ENCODE data around the gene NUP133.

Gene NUP133

DNA sequence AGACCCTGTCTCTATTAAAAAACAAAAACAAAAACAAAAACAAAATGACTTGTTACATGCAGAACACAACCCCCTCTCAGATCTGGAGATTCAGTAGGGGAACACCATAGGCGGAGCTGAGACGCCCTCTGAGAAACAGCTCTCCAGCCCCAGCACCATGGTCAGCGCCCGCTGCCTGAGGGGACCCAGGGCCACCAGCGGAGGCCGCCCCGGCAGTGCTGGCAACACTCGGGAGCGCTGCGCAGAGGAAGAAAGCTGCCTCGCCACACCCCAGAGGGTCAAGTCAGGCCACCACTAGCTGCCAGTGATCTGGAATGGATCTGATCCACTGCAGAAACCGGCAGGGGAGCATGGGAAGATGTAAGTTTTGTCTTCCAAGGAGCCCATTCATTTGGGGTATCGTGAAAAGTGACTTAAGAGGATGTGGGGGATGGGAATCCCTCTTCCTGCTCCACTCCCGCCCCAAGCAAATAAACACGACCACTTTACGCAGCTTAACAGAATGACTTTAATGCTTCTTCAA lies 77.3 kb downstream of the NUP133 start:
- H3K36me3 ChIP-seq (ENCODE audit: control insufficient read depth, insufficient read depth, low read length) = no peaks in the 10 kb centered on the region
- no peak overlapping the region for H2BK15ac ChIP-seq (replicated peaks; ENCODE audit: low read depth)
- no peak overlapping the region for H3K23ac ChIP-seq (ENCODE audit: low read length)
- H3K27ac ChIP-seq (ENCODE audit: low read depth, low read length) = no peak overlapping the region
- no peaks in the 10 kb centered on the region for H3K79me1 ChIP-seq (ENCODE audit: low read length)
- no peak overlapping the region for H4K5ac ChIP-seq (ENCODE audit: low read length)
- H2AK5ac ChIP-seq (ENCODE audit: low read length) = no peak overlapping the region
- no peak overlapping the region for H4K8ac ChIP-seq (ENCODE audit: low read depth, low read length)
- no peak overlapping the region for H3K18ac ChIP-seq (ENCODE audit: low read length)
- peaks cover 2% of the 10 kb centered on the region for H3K4me1 ChIP-seq (ENCODE audit: control insufficient read depth, low read depth, low read length)
- no peak overlapping the region for H3K4me2 ChIP-seq (ENCODE audit: low read length)
- DNase-seq = peak; percentile 83
- H2BK120ac ChIP-seq (ENCODE audit: low read depth, low read length) = no peak overlapping the region
- H3K9ac ChIP-seq (ENCODE audit: low read length) = no peak overlapping the region
- no peak overlapping the region for H3K4me3 ChIP-seq (ENCODE audit: low read length)
- peaks cover 17% of the 10 kb centered on the region for H3K27me3 ChIP-seq (ENCODE audit: insufficient read depth, low read length, poor library complexity)
- no peak overlapping the region for H3K4ac ChIP-seq (ENCODE audit: low read depth, low read length)
- no peak overlapping the region for H3K56ac ChIP-seq (ENCODE audit: low read length)
- H2BK5ac ChIP-seq (ENCODE audit: low read length) = no peak overlapping the region
- WGBS (ENCODE audit: extremely low coverage, insufficient coverage, low lambda C conversion rate) = no CpG with 5 or more reads among the region's 16 CpGs
- no peaks in the 10 kb centered on the region for H3K79me2 ChIP-seq (ENCODE audit: control insufficient read depth, insufficient read depth, low read length)

DNA sequence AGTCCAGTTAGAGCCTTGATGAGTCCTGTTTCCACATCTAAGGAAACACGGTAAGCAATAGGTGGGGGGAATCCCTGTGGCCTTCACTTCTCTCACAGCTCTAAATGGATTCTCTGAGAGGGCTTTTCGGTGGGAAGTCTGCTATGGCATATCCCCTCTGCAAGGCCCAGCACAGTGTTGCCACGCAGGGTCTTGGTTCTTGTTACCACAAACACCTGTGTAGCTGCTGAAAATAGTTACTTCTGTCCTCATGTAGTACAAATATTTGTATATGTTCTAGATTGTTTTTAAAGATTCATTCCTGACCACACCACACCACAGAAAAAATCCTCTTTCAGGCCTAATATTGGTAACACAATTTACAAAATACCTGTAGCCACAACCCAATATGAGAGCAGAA lies 79.9 kb downstream of the NUP133 start:
- peaks cover 8% of the 10 kb centered on the region for H3K27me3 ChIP-seq (ENCODE audit: insufficient read depth, low read length, poor library complexity)
- WGBS (ENCODE audit: extremely low coverage, insufficient coverage, low lambda C conversion rate) = no CpG with 5 or more reads among the region's 3 CpGs

DNA sequence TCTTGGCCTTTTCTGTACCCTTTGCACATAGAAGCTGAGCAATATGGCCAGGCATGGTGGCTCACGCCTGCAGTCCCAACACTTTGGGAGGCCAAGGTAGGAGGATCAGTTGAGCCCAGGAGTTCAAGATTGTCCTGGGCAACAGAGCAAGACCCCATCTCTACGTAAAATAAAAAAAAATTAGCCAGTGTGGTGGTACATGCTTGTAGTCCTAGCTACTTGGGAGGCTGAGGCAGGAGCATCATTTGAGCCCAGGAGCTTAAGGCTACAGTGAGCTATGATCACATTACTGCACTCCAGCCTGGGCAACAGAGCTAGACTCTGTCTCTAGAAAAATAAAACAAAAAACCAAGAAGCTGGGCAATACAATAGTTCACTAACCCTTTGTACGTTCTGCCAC lies 80.6 kb downstream of the NUP133 start:
- H3K23ac ChIP-seq (ENCODE audit: low read length) = no peak overlapping the region
- no peak overlapping the region for H3K4me2 ChIP-seq (ENCODE audit: low read length)
- WGBS (ENCODE audit: extremely low coverage, insufficient coverage, low lambda C conversion rate) = no CpG with 5 or more reads among the region's 3 CpGs
- H3K79me1 ChIP-seq (ENCODE audit: low read length) = no peaks in the 10 kb centered on the region
- H3K4me1 ChIP-seq (ENCODE audit: control insufficient read depth, low read depth, low read length) = no peaks in the 10 kb centered on the region
- H3K36me3 ChIP-seq (ENCODE audit: control insufficient read depth, insufficient read depth, low read length) = no peaks in the 10 kb centered on the region
- no peak overlapping the region for H3K9ac ChIP-seq (ENCODE audit: low read length)
- H3K79me2 ChIP-seq (ENCODE audit: control insufficient read depth, insufficient read depth, low read length) = no peaks in the 10 kb centered on the region
- no peak overlapping the region for H4K5ac ChIP-seq (ENCODE audit: low read length)
- H3K56ac ChIP-seq (ENCODE audit: low read length) = no peak overlapping the region
- H2BK15ac ChIP-seq (replicated peaks; ENCODE audit: low read depth) = no peak overlapping the region
- H3K4me3 ChIP-seq (ENCODE audit: low read length) = no peak overlapping the region
- no peak overlapping the region for H3K4ac ChIP-seq (ENCODE audit: low read depth, low read length)
- no peak overlapping the region for H2BK5ac ChIP-seq (ENCODE audit: low read length)
- no peak overlapping the region for H4K8ac ChIP-seq (ENCODE audit: low read depth, low read length)
- H2AK5ac ChIP-seq (ENCODE audit: low read length) = no peak overlapping the region
- H3K18ac ChIP-seq (ENCODE audit: low read length) = no peak overlapping the region
- no peak for DNase-seq
- H3K27ac ChIP-seq (ENCODE audit: low read depth, low read length) = no peak overlapping the region
- H3K27me3 ChIP-seq (ENCODE audit: insufficient read depth, low read length, poor library complexity) = peaks cover 3% of the 10 kb centered on the region
- H2BK120ac ChIP-seq (ENCODE audit: low read depth, low read length) = no peak overlapping the region

More for the DNA sequence above, 79.9 kb downstream of the NUP133 start:
- no peak overlapping the region for H4K5ac ChIP-seq (ENCODE audit: low read length)
- no peak overlapping the region for H3K23ac ChIP-seq (ENCODE audit: low read length)
- no peak overlapping the region for H2BK120ac ChIP-seq (ENCODE audit: low read depth, low read length)
- no peak overlapping the region for H4K8ac ChIP-seq (ENCODE audit: low read depth, low read length)
- H3K4me3 ChIP-seq (ENCODE audit: low read length) = no peak overlapping the region
- DNase-seq = no peak
- H3K79me1 ChIP-seq (ENCODE audit: low read length) = no peaks in the 10 kb centered on the region
- no peak overlapping the region for H3K4ac ChIP-seq (ENCODE audit: low read depth, low read length)
- no peak overlapping the region for H3K9ac ChIP-seq (ENCODE audit: low read length)
- H2AK5ac ChIP-seq (ENCODE audit: low read length) = no peak overlapping the region
- no peak overlapping the region for H3K27ac ChIP-seq (ENCODE audit: low read depth, low read length)
- no peaks in the 10 kb centered on the region for H3K4me1 ChIP-seq (ENCODE audit: control insufficient read depth, low read depth, low read length)
- no peaks in the 10 kb centered on the region for H3K79me2 ChIP-seq (ENCODE audit: control insufficient read depth, insufficient read depth, low read length)
- H3K18ac ChIP-seq (ENCODE audit: low read length) = no peak overlapping the region
- no peak overlapping the region for H2BK5ac ChIP-seq (ENCODE audit: low read length)
- H3K36me3 ChIP-seq (ENCODE audit: control insufficient read depth, insufficient read depth, low read length) = no peaks in the 10 kb centered on the region
- no peak overlapping the region for H3K56ac ChIP-seq (ENCODE audit: low read length)
- no peak overlapping the region for H3K4me2 ChIP-seq (ENCODE audit: low read length)
- no peak overlapping the region for H2BK15ac ChIP-seq (replicated peaks; ENCODE audit: low read depth)

DNA sequence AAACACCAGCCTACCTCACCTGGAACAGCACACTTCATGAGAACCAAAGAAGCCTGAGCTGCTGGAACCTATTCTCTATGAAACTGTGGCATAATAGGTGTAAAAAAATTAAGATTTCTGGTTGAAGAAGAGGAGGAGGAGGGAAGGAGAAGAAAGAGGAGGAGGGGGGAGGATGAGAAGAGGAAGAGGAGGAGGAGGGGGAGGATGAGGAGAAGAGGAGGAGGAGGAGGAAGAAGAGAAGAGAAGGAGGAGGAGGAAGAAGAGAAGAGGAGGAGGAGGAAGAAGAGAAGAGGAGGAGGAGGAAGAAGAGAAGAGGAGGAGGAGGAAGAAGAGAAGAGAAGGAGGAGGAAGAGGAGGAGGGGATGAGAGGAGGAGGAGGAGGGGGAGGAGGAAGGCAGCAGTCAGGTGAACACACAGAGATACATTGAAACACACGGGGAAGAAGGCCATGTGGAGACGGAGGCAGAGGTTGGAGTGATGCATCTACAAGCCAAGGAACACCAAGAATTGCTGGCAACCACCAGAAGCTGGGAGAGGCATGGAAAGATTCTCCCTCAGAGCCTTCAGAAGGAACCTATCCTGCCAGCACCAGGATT lies 82.5 kb downstream of the NUP133 start:
- H3K9ac ChIP-seq (ENCODE audit: low read length) = no peak overlapping the region
- H2BK15ac ChIP-seq (replicated peaks; ENCODE audit: low read depth) = no peak overlapping the region
- no peak for DNase-seq
- H3K18ac ChIP-seq (ENCODE audit: low read length) = no peak overlapping the region
- H3K23ac ChIP-seq (ENCODE audit: low read length) = no peak overlapping the region
- no peak overlapping the region for H3K4ac ChIP-seq (ENCODE audit: low read depth, low read length)
- no CpG with 5 or more reads among the region's 2 CpGs for WGBS (ENCODE audit: extremely low coverage, insufficient coverage, low lambda C conversion rate)
- H2AK5ac ChIP-seq (ENCODE audit: low read length) = no peak overlapping the region
- H3K79me1 ChIP-seq (ENCODE audit: low read length) = no peaks in the 10 kb centered on the region
- H4K8ac ChIP-seq (ENCODE audit: low read depth, low read length) = no peak overlapping the region
- H3K4me1 ChIP-seq (ENCODE audit: control insufficient read depth, low read depth, low read length) = no peaks in the 10 kb centered on the region
- no peaks in the 10 kb centered on the region for H3K79me2 ChIP-seq (ENCODE audit: control insufficient read depth, insufficient read depth, low read length)
- no peaks in the 10 kb centered on the region for H3K36me3 ChIP-seq (ENCODE audit: control insufficient read depth, insufficient read depth, low read length)
- H2BK120ac ChIP-seq (ENCODE audit: low read depth, low read length) = no peak overlapping the region
- H3K4me3 ChIP-seq (ENCODE audit: low read length) = no peak overlapping the region
- H3K4me2 ChIP-seq (ENCODE audit: low read length) = no peak overlapping the region
- H3K27me3 ChIP-seq (ENCODE audit: insufficient read depth, low read length, poor library complexity) = peaks cover 2% of the 10 kb centered on the region
- no peak overlapping the region for H3K56ac ChIP-seq (ENCODE audit: low read length)
- H3K27ac ChIP-seq (ENCODE audit: low read depth, low read length) = no peak overlapping the region
- no peak overlapping the region for H4K5ac ChIP-seq (ENCODE audit: low read length)
- H2BK5ac ChIP-seq (ENCODE audit: low read length) = no peak overlapping the region

DNA sequence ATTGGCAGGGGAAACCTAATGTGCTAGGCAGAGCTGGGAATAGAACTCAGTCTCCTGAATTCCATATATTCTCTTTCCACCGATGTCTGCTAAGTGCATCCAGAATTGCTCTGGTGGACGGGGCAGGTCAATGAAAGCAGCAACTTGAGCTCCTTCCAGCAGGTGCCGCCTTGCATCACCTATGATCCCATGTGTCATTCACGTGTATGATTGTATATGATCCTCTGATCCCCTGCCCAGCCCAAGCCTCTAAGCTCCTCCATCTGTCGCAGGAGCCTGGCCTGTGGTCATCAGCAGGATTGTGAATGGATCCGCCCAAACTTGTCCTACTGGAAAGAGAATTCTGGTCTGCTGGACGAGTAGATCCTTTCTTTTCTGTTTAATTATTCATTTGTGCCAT lies 87.4 kb downstream of the NUP133 start:
- Histone ChIP-seq H3K36me3 (ENCODE audit: control insufficient read depth, insufficient read depth, low read length) (no peaks in the 10 kb centered on the region), H3K18ac (ENCODE audit: low read length) (no peak overlapping the region), H3K9ac (ENCODE audit: low read length) (no peak overlapping the region), H2AK5ac (ENCODE audit: low read length) (no peak overlapping the region), H3K4me3 (ENCODE audit: low read length) (no peak overlapping the region), H3K4me1 (ENCODE audit: control insufficient read depth, low read depth, low read length) (no peaks in the 10 kb centered on the region), H2BK5ac (ENCODE audit: low read length) (no peak overlapping the region), H3K79me1 (ENCODE audit: low read length) (no peaks in the 10 kb centered on the region), H2BK120ac (ENCODE audit: low read depth, low read length) (no peak overlapping the region), H4K5ac (ENCODE audit: low read length) (no peak overlapping the region), H3K27ac (ENCODE audit: low read depth, low read length) (no peak overlapping the region), H3K4ac (ENCODE audit: low read depth, low read length) (no peak overlapping the region), H4K8ac (ENCODE audit: low read depth, low read length) (no peak overlapping the region), H3K4me2 (ENCODE audit: low read length) (no peak overlapping the region), H3K56ac (ENCODE audit: low read length) (no peak overlapping the region), H2BK15ac (replicated peaks; ENCODE audit: low read depth) (no peak overlapping the region), H3K23ac (ENCODE audit: low read length) (no peak overlapping the region), H3K79me2 (ENCODE audit: control insufficient read depth, insufficient read depth, low read length) (no peaks in the 10 kb centered on the region), H3K27me3 (ENCODE audit: insufficient read depth, low read length, poor library complexity) (no peaks in the 10 kb centered on the region)
- no CpG with 5 or more reads among the region's 7 CpGs for WGBS (ENCODE audit: extremely low coverage, insufficient coverage, low lambda C conversion rate)
- DNase-seq = no peak

DNA sequence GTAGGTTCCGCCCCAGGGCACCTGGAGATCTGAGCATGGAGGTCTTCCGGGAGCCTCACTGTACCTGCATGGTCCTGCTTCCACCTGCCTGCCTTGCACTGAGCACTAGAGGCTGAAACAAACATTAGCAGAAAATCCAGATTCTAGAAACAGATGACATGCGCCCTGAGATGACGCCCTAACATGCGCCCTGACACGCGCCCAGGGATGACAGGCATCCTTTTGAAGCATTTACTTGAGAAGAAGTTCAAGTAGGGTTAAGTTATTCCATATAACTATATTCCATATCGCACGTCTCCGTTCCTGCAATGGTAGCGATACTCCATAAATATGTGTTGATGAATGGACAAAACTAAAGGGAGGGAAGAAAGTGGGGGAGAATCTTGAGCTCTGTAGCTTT lies 87.9 kb downstream of the NUP133 start:
- Histone ChIP-seq H3K56ac (ENCODE audit: low read length) (no peak overlapping the region), H3K4me2 (ENCODE audit: low read length) (no peak overlapping the region), H2BK15ac (replicated peaks; ENCODE audit: low read depth) (no peak overlapping the region), H3K4me1 (ENCODE audit: control insufficient read depth, low read depth, low read length) (no peaks in the 10 kb centered on the region), H3K4ac (ENCODE audit: low read depth, low read length) (no peak overlapping the region), H3K79me2 (ENCODE audit: control insufficient read depth, insufficient read depth, low read length) (no peaks in the 10 kb centered on the region), H4K5ac (ENCODE audit: low read length) (no peak overlapping the region), H3K27me3 (ENCODE audit: insufficient read depth, low read length, poor library complexity) (no peaks in the 10 kb centered on the region), H2BK120ac (ENCODE audit: low read depth, low read length) (no peak overlapping the region), H4K8ac (ENCODE audit: low read depth, low read length) (no peak overlapping the region), H3K36me3 (ENCODE audit: control insufficient read depth, insufficient read depth, low read length) (no peaks in the 10 kb centered on the region), H3K9ac (ENCODE audit: low read length) (no peak overlapping the region), H3K79me1 (ENCODE audit: low read length) (no peaks in the 10 kb centered on the region), H3K23ac (ENCODE audit: low read length) (no peak overlapping the region), H3K18ac (ENCODE audit: low read length) (no peak overlapping the region), H3K4me3 (ENCODE audit: low read length) (no peak overlapping the region), H3K27ac (ENCODE audit: low read depth, low read length) (no peak overlapping the region), H2BK5ac (ENCODE audit: low read length) (no peak overlapping the region), H2AK5ac (ENCODE audit: low read length) (no peak overlapping the region)
- no peak for DNase-seq
- no CpG with 5 or more reads among the region's 11 CpGs for WGBS (ENCODE audit: extremely low coverage, insufficient coverage, low lambda C conversion rate)

All from mesendoderm (in vitro differentiated cells).